Measurements from ENCODE around the gene VWA5B2. TPM values are rescaled to one million over a fixed set of nuclear protein-coding genes. Genes with fewer than 3 reads are reported as not detected.

Gene VWA5B2
- total RNA-seq, 1 experiment from 2014 or later, result 0.44 TPM

GRCh38 chr3:184230081-184230602 lies 757 bp downstream of the VWA5B2 start (continued):
- no peak for TF ChIP-seq FOXP4 (CRISPR knock-in tag; IDR thresholded peaks at IDR 0.05)
- no peak for TF ChIP-seq GTF2I (CRISPR knock-in tag; conservative IDR thresholded peaks at IDR 0.05)
- TF ChIP-seq NR3C1 (CRISPR knock-in tag; conservative IDR thresholded peaks at IDR 0.05; ENCODE audit: low read depth), result no peak
- TF ChIP-seq ETV6 (CRISPR knock-in tag; IDR thresholded peaks at IDR 0.05), result no peak

DNA sequence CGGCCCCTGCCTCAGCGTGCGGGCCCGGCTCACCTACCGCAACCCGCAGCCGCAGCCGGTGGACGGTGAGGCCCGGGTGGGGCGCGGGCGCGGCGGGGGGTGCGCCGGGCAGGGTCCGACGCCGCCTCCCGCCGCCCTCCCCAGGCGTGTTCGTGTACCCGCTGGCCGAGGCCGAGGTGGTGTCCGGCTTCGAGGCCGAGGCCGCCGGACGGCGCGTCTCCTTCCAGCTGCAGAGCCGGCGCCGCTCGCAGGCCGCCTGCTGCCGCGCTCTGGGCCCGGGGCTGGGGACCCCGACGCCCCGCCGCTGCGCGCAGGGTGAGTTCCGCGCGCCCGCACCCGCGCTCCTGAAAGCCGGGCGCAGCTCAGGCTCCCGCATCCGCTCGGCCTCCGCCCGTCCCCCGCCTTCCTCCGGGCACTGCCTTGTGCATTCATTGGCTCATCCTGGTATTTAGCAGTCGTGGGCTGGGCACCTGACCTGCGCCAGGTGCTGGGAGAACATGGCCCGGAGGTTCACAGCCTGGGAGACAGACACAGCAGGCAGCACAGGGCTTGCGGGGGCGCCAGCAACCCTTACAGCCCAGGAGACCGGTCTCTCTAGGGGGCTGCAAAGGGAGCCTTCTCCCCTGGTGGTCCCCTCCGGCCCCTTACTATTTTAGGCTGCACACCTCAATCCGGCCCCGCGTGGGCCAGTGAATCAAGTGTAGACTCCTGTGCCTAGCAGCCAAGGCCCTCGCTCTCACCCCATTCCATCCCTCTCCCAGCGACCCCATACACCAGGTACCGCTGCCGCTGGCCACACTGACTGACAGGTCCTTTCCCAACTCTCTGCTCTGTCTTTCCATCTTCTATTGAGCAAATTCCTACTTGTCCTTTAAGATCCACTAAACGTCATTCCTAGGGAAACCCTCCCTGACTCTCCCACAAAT lies 1.5 kb downstream of the VWA5B2 start:
- Mint-ChIP-seq H3K27me3 (ENCODE audit: low read depth) (peaks cover 66% of the 10 kb centered on the region), H3K27ac (no peak overlapping the region)
- POLR2A ChIA-PET, result interaction anchor here (0.6 kb wide), 1 partner anchor 351 kb away, joined by 5 read pairs; no protein-coding TSS in a partner anchor

DNA sequence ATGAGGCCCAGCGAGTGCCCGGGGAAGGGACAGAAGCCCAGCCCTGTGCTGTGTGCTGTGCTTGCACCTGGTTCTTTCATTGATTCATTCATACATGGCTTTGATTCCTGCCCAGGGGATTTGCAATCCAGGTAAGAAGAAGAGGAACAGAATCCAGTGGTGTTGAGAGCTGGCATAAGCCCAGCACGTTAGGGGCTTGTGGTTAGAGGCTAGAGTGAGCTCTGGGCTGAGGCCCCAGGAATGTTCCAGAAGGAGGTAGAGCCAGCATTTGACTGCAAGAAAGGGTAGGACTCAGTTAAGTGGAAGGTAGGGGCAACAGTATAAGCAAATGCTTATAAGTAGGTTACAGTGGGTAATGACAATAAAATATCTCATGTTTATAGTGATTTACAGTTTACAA lies 2.3 kb downstream of the VWA5B2 start:
- Mint-ChIP-seq H3K27ac (no peak overlapping the region), H3K27me3 (ENCODE audit: low read depth) (peaks cover 63% of the 10 kb centered on the region), H3K4me1 (peaks cover 8% of the 10 kb centered on the region; the same call in 1 of the 2 replicates), H3K36me3 (no peaks in the 10 kb centered on the region), H3K4me3 (peak overlapping the region; percentile 70), H3K9me3 (no peaks in the 10 kb centered on the region)
- ChIA-PET POLR2A (no interaction called here), CTCF (no interaction called here)
- no peak for DNase-seq (ENCODE audit: low spot score)
- ATAC-seq, result no peak
- TF ChIP-seq ZBTB43 (CRISPR knock-in tag; IDR thresholded peaks at IDR 0.05), result no peak
- TF ChIP-seq CREM (CRISPR knock-in tag; IDR thresholded peaks at IDR 0.05), result no peak
- no peak for TF ChIP-seq ARID4B (CRISPR knock-in tag; IDR thresholded peaks at IDR 0.05; ENCODE audit: borderline replicate concordance)
- no peak for TF ChIP-seq ZNF396 (CRISPR knock-in tag; IDR thresholded peaks at IDR 0.05; ENCODE audit: borderline replicate concordance)
- TF ChIP-seq RORB (CRISPR knock-in tag; IDR thresholded peaks at IDR 0.05), result no peak
- TF ChIP-seq, protein P1, sequence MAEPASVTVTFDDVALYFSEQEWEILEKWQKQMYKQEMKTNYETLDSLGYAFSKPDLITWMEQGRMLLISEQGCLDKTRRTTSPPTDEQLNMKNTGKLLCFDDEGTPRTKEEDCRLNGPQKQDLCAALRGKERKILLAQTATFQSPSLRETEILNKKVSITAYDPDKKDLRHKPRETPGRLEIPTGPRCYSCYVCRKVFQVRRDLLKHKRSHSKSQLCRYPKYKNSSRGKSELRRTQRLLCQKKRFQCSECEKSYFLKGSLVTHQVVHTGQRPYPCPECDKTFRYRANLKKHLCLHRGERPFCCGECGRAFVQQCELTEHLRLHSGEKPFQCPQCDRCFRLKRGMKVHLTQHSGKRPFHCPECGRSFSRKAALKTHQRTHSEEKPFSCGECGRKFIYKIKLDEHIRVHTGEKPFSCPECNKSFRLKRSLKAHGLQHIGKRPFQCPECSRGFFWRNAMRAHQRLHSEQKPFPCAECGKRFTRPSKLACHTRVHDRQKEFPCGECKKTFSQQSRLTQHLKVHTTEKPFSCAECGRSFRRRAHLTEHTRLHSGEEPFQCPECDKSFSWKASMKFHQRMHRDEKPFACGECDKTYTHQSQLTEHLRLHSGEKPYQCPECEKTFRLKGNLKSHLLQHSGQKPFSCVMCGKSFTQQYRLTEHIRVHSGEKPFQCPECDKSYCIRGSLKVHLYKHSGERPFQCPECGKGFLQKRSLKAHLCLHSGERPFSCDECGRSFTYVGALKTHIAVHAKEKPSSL (CRISPR knock-in tag; conservative IDR thresholded peaks at IDR 0.05), result no peak
- TF ChIP-seq HMGA2 (CRISPR knock-in tag; IDR thresholded peaks at IDR 0.05), result no peak

More for the DNA sequence above, 1.5 kb downstream of the VWA5B2 start:
- ATAC-seq (peak; percentile 7), DNase-seq (ENCODE audit: low spot score) (peak; percentile 48)
- CTCF ChIA-PET, result interaction anchor here (1.0 to 5.3 kb wide), 5 partner anchors 9 to 58 kb away, joined by 3 to 88 read pairs (median 6); partner anchors contain the start of genes CAMK2N2 and EEF1AKMT4
- TF ChIP-seq, protein P2, sequence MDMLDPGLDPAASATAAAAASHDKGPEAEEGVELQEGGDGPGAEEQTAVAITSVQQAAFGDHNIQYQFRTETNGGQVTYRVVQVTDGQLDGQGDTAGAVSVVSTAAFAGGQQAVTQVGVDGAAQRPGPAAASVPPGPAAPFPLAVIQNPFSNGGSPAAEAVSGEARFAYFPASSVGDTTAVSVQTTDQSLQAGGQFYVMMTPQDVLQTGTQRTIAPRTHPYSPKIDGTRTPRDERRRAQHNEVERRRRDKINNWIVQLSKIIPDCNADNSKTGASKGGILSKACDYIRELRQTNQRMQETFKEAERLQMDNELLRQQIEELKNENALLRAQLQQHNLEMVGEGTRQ (CRISPR knock-in tag; IDR thresholded peaks at IDR 0.05), result 0 out of 2 replicates have a peak, but pooled peaks have one; percentile 19
- TF ChIP-seq FOXP1 (CRISPR knock-in tag; IDR thresholded peaks at IDR 0.05; ENCODE audit: borderline replicate concordance) (peak; percentile 59; the same call in 1 of the 2 replicates), RELA (CRISPR knock-in tag; IDR thresholded peaks at IDR 0.05; ENCODE audit: borderline replicate concordance) (no peak), STAT6 (CRISPR knock-in tag; conservative IDR thresholded peaks at IDR 0.05; ENCODE audit: low read depth) (0 out of 2 replicates have a peak, but pooled peaks have one; percentile 61)
- Mint-ChIP-seq H3K9me3 (no peaks in the 10 kb centered on the region), H3K36me3 (no peaks in the 10 kb centered on the region), H3K4me1 (peaks cover 8% of the 10 kb centered on the region; the same call in 1 of the 2 replicates), H3K4me3 (peak overlapping the region; percentile 70)

Data from WTC11 (cell line).